ENCODE data around the gene EMC9. TPM values are rescaled to one million over a fixed set of nuclear protein-coding genes. Genes with fewer than 3 reads are reported as not detected.

EMC9 gene
- total RNA-seq, 4 donors from 2014 or later: 6.2 to 21.2 (median 10.9) TPM; not detected in 1

DNA sequence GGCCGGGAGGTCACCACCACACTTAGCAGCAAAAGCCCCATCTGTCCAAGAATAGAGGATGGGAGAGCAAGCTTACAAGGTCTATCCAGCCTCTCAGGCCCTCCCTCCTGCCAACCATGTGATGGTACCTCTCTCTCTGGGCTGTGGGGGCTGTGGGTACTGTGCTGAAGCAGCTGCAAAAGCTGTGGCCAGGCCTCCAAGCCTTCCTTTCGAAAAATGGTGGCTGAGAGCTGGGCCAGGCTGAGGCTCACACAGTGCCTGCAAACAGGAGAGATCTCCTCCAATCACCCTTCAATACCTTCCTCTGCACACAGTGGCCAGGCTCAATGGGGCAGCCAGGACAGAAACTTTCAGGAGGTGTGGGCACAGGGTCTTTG lies 46.1 kb upstream of the EMC9 start:
- DNase-seq: no peak
- H3K9me3 ChIP-seq: no peaks in the 10 kb centered on the region
- H3K27ac ChIP-seq: no peak overlapping the region
- no peaks in the 10 kb centered on the region for H3K4me1 ChIP-seq
- H3K27me3 ChIP-seq: no peaks in the 10 kb centered on the region
- TF ChIP-seq POLR2A (IDR thresholded peaks at IDR 0.05): no peak
- TF ChIP-seq, protein P1, sequence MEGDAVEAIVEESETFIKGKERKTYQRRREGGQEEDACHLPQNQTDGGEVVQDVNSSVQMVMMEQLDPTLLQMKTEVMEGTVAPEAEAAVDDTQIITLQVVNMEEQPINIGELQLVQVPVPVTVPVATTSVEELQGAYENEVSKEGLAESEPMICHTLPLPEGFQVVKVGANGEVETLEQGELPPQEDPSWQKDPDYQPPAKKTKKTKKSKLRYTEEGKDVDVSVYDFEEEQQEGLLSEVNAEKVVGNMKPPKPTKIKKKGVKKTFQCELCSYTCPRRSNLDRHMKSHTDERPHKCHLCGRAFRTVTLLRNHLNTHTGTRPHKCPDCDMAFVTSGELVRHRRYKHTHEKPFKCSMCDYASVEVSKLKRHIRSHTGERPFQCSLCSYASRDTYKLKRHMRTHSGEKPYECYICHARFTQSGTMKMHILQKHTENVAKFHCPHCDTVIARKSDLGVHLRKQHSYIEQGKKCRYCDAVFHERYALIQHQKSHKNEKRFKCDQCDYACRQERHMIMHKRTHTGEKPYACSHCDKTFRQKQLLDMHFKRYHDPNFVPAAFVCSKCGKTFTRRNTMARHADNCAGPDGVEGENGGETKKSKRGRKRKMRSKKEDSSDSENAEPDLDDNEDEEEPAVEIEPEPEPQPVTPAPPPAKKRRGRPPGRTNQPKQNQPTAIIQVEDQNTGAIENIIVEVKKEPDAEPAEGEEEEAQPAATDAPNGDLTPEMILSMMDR (IDR thresholded peaks at IDR 0.05): no peak
- H3K4me3 ChIP-seq: peak overlapping the region in 1 of 2 donors; percentile 51
- intact Hi-C loops (cut with DNase I; ENCODE audit: low total_unique reads): no loop called here
- H3K36me3 ChIP-seq: no peaks in the 10 kb centered on the region

DNA sequence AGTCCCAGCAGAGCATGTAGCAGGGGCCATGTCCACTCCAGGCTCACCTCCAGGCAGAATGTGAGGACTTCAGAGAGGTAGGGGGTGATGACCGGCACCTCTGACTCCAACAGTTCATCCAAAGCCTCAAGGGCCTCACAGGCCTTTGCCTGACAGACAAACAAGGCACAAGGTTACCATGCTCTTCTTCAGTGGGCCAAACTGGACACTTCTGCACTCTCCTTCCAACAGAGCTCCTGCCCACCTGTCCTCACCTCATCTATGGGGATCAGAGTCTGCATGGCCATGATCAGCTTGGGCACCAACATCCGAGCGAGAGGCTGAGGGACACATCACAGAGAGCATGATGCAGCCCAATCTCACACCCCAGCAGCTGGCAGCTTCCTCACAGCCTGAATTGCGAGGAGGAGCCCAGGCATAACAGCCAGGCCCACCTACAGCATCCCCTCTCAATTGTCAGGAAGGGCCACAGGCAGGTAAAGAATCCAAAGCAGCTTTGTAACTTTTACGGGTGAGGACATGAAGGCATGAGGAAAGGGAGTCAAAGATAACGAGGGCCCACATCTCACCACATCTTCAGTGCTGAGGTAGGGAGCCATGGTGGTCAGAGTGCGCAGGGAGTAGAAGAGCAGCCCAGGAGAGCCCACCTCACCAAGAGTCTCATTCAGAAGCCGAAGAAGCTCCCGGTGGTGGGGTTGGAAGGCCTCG lies 45.6 kb upstream of the EMC9 start:
- H3K4me1 ChIP-seq: no peaks in the 10 kb centered on the region
- intact Hi-C loops (cut with DNase I; ENCODE audit: low total_unique reads): no loop called here
- TF ChIP-seq, protein P1 (IDR thresholded peaks at IDR 0.05): no peak
- no peak for TF ChIP-seq POLR2A (IDR thresholded peaks at IDR 0.05)
- no peaks in the 10 kb centered on the region for H3K36me3 ChIP-seq
- DNase-seq: no peak
- no peaks in the 10 kb centered on the region for H3K9me3 ChIP-seq
- no peak overlapping the region for H3K4me3 ChIP-seq
- H3K27ac ChIP-seq: no peak overlapping the region
- no peaks in the 10 kb centered on the region for H3K27me3 ChIP-seq

DNA sequence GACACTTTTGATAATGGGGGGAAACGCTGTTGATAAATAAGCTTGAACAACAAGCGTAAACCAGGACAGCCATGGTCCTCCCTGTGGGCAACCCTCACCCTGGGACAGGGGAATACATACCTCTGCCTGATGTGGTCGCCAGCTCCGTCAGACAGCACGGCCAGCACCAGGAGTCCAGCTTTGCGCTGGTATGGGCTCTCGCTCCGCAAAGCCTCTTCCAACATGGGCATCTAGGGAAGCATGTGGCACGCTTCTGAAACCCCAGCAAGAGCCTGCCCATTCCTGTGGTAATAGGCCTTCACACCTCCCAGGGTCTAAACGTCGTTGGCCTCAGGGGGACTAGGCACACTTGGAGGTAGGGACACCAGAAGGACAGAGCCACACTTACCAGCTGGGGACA lies 44.4 kb upstream of the EMC9 start:
- Histone ChIP-seq H3K27me3 (no peaks in the 10 kb centered on the region), H3K4me3 (no peak overlapping the region), H3K4me1 (no peaks in the 10 kb centered on the region), H3K9me3 (no peaks in the 10 kb centered on the region), H3K27ac (no peak overlapping the region), H3K36me3 (no peaks in the 10 kb centered on the region)
- DNase-seq: no peak
- TF ChIP-seq POLR2A (IDR thresholded peaks at IDR 0.05): no peak
- TF ChIP-seq, protein P1 (IDR thresholded peaks at IDR 0.05): no peak
- intact Hi-C loops (cut with DNase I; ENCODE audit: low total_unique reads): no loop called here

DNA sequence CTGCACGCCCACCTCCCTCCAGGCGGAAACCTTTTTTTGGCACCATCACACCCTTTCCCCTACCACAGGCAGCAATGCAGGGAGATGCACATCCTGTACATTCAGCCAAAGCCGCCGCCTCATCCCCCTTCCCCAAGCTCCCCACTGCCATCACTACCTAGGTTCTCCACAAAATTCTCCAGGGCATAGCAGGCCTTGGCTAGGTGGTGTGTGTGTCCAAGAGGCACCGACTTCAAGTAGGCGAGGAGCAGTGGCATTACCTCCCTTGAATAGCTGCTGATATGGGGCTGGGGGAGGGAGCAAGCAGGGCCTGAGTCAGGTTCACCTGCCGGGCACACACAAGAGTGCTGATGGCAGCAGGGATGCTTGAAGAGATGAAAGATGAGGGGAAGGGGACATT lies 43.6 kb upstream of the EMC9 start:
- TF ChIP-seq POLR2A (IDR thresholded peaks at IDR 0.05): no peak
- TF ChIP-seq, protein P1 (IDR thresholded peaks at IDR 0.05): no peak
- no peaks in the 10 kb centered on the region for H3K27me3 ChIP-seq
- H3K4me3 ChIP-seq: no peak overlapping the region
- DNase-seq: no peak
- intact Hi-C loops (cut with DNase I; ENCODE audit: low total_unique reads): no loop called here
- no peak overlapping the region for H3K27ac ChIP-seq
- no peaks in the 10 kb centered on the region for H3K9me3 ChIP-seq
- no peaks in the 10 kb centered on the region for H3K36me3 ChIP-seq
- no peaks in the 10 kb centered on the region for H3K4me1 ChIP-seq

DNA sequence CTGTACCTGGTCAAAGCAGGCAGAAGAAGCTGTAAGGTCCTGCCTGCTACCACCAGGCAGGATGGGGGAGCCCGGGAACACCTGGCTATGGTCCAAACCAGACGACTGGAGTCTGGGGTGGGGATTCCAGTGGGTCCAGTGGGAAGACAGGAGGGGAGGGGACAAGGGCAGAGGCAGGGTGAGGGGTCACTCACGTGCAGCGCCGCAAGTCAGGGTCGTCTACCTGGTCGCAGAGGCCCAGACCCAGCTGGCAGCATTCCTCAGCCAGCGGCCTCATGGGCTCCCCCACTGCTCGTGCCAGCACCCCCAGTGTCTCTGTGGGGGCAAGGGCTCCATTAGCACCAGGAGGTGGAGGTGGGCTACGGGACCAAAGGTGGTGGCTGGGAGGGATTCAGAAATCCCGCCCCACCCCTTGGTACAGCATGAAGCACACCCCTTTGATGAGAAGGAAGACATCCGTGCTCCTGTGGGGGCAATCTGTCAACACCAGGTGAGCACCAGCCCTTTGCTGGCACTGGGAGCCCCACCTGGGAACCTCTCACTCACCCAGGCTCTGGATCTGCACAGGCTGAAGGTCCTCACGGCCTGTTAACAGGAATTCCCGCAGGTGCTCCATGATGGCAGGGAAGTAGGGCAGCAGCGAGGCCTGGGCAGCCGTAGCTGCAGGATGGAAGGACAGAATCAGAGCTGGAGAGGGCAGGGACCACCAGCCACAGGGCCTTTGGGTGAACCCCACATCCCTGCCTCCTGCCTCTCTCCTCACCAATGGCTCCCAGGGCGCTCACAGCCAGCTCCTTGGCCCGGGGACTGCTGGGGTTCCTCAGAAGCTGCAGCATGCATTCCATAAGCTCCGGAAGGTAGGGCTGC lies 42.9 kb upstream of the EMC9 start:
- Histone ChIP-seq H3K4me1 (no peaks in the 10 kb centered on the region), H3K27ac (no peak overlapping the region), H3K9me3 (no peaks in the 10 kb centered on the region), H3K4me3 (no peak overlapping the region), H3K27me3 (no peaks in the 10 kb centered on the region), H3K36me3 (no peaks in the 10 kb centered on the region)
- no peak for DNase-seq
- intact Hi-C loops (cut with DNase I; ENCODE audit: low total_unique reads): no loop called here
- TF ChIP-seq, protein P1 (IDR thresholded peaks at IDR 0.05): no peak
- no peak for TF ChIP-seq POLR2A (IDR thresholded peaks at IDR 0.05)

Data from uterus (tissue), 4 donors.